Upper lobe of right lung (tissue), 1 donor: Measurements from ENCODE around the gene SCN2B. TPM values are rescaled to one million over a fixed set of nuclear protein-coding genes. Genes with fewer than 3 reads are reported as not detected.
"Not testable (repeated sequence)": the region's sequence is repeated elsewhere in the genome, so short reads cannot be mapped to it uniquely, and the experiment has no call there.

ENCODE experiments used
- ATAC-seq: fragments of 200-7000 bp; cut with Tn5 transposase; one replicate; pipeline ENCODE4 v1.9.1; 2020; ENCODE audit warnings: mild to moderate bottlenecking, moderate library complexity
- DNase-seq: peaks from one replicate; pipeline ENCODE4 v3.0.0-alpha.2; 2020
- H3K27ac ChIP-seq: fragments of 200-600 bp; one replicate; pipeline ENCODE4 v1.8.0; 2022
- H3K27me3 ChIP-seq: fragments of 200-600 bp; one replicate; pipeline ENCODE4 v1.8.0; 2022; ENCODE audit warnings: mild to moderate bottlenecking
- H3K36me3 ChIP-seq: fragments of 200-600 bp; one replicate; pipeline ENCODE4 v1.8.0; 2022
- H3K4me1 ChIP-seq: fragments of 200-600 bp; one replicate; pipeline ENCODE4 v1.8.0; 2022
- H3K4me3 ChIP-seq: fragments of 200-600 bp; one replicate; pipeline ENCODE4 v1.8.0; 2022; ENCODE audit warnings: mild to moderate bottlenecking
- H3K9me3 ChIP-seq: fragments of 200-600 bp; one replicate; pipeline ENCODE4 v1.8.0; 2022
- intact Hi-C: fragments of 100-400 bp; cut with DNase I; formaldehyde crosslinking; loops from one replicate; pipeline ENCODE4 v1.11.0; 2022
- total RNA-seq: library from RNA; stranded (reverse); fragmentation: NEBNext Ultra II Directional; extraction: Animal tissue kit (Norgen Biotek cat#: 25700); gene quantifications from one replicate; pipeline ENCODE4 v1.2.1, GENCODE V29; 2021
- TF ChIP-seq, protein P1 (sequence below): fragments of 200-600 bp; IDR thresholded peaks from one replicate; pipeline ENCODE4 v1.8.0; 2022; ENCODE audit warnings: antibody characterized with exemption
- donor health status: DM: no; HTN: yes; CAD: no; lungs with severe emphysema.

Gene SCN2B
- total RNA-seq, 1 donor from 2014 or later, result 2.5 TPM

DNA sequence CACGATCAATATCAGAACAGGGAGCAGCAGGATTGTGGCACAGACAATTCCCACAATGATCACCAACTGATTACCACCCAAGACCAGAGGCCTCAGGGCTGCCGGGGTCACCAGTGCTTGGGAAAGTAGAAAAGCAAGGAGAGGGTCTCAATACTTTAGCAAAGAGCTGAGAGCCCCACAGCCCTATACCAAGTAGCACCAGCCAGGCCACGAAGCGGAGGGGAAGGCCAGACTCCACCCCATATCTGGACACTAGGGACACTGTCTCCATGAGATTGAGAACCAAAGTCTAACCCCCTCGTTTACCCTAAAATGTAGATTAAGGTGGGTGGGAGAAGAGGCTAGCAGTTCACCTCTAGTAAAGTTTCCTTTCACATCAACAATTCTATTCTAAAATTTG lies 24.1 kb upstream of the SCN2B start:
- H3K4me3 ChIP-seq, result no peak overlapping the region
- peaks cover 14% of the 10 kb centered on the region for H3K4me1 ChIP-seq
- TF ChIP-seq, protein P1, sequence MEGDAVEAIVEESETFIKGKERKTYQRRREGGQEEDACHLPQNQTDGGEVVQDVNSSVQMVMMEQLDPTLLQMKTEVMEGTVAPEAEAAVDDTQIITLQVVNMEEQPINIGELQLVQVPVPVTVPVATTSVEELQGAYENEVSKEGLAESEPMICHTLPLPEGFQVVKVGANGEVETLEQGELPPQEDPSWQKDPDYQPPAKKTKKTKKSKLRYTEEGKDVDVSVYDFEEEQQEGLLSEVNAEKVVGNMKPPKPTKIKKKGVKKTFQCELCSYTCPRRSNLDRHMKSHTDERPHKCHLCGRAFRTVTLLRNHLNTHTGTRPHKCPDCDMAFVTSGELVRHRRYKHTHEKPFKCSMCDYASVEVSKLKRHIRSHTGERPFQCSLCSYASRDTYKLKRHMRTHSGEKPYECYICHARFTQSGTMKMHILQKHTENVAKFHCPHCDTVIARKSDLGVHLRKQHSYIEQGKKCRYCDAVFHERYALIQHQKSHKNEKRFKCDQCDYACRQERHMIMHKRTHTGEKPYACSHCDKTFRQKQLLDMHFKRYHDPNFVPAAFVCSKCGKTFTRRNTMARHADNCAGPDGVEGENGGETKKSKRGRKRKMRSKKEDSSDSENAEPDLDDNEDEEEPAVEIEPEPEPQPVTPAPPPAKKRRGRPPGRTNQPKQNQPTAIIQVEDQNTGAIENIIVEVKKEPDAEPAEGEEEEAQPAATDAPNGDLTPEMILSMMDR, result no peak
- no peak for DNase-seq
- no peak for ATAC-seq
- H3K36me3 ChIP-seq, result no peaks in the 10 kb centered on the region
- H3K27ac ChIP-seq, result no peak overlapping the region
- intact Hi-C loops, result no loop called here
- no peaks in the 10 kb centered on the region for H3K27me3 ChIP-seq
- H3K9me3 ChIP-seq, result no peaks in the 10 kb centered on the region

DNA sequence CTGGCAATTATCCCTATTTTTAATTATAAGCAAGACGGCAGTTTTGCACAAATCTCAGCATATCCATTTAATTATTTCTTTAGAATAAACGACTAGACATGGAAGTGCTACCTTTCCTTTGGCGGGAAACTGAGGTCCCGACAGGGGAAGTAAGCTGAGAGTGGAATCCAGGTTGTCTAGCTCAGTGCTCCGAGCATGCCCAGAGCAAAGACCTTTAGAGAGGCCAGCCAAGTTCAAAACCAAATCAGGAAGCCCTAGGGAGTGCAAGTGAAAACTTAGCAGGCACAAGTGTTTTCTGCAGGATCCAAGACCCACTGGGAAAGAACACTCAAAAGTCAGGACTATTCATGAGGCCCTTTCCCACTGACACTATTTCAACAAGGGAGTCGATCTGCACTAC lies 22.7 kb upstream of the SCN2B start:
- Histone ChIP-seq H3K4me3 (no peak overlapping the region), H3K27me3 (no peaks in the 10 kb centered on the region), H3K4me1 (peaks cover 26% of the 10 kb centered on the region), H3K27ac (no peak overlapping the region), H3K9me3 (no peaks in the 10 kb centered on the region), H3K36me3 (no peaks in the 10 kb centered on the region)
- DNase-seq (no peak), ATAC-seq (no peak)
- TF ChIP-seq, protein P1, result no peak
- intact Hi-C loops, result loop anchor here (10.0 kb wide), 1 partner anchor 96 kb away; no protein-coding TSS in a partner anchor

DNA sequence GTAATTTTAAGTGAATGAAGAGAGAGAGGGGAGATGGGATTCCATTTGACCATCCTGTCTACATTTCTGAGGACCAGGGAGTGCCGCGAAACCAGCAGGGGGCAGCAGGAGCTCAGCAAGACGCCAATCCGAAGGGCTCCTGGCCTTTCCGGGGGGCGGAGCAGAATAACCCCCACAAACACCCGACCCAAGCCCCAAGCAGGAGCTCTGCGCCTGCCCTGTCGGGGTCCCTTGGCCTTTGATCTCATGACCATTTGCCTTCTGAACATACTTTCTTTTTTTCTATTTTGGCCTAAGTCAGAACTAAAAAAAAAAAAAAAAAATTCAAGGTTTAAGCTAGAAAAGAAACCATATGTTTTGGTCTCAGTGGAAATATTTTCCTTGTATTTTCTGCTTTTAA lies 21.9 kb upstream of the SCN2B start:
- intact Hi-C loops, result loop anchor here (10.0 kb wide), 1 partner anchor 96 kb away; no protein-coding TSS in a partner anchor
- Histone ChIP-seq H3K4me3 (no peak overlapping the region), H3K27me3 (no peaks in the 10 kb centered on the region), H3K9me3 (no peaks in the 10 kb centered on the region), H3K36me3 (no peaks in the 10 kb centered on the region), H3K27ac (no peak overlapping the region), H3K4me1 (peaks cover 28% of the 10 kb centered on the region)
- DNase-seq, result peak; percentile 91
- peak; percentile 80 for ATAC-seq
- TF ChIP-seq, protein P1, result peak; percentile 88

DNA sequence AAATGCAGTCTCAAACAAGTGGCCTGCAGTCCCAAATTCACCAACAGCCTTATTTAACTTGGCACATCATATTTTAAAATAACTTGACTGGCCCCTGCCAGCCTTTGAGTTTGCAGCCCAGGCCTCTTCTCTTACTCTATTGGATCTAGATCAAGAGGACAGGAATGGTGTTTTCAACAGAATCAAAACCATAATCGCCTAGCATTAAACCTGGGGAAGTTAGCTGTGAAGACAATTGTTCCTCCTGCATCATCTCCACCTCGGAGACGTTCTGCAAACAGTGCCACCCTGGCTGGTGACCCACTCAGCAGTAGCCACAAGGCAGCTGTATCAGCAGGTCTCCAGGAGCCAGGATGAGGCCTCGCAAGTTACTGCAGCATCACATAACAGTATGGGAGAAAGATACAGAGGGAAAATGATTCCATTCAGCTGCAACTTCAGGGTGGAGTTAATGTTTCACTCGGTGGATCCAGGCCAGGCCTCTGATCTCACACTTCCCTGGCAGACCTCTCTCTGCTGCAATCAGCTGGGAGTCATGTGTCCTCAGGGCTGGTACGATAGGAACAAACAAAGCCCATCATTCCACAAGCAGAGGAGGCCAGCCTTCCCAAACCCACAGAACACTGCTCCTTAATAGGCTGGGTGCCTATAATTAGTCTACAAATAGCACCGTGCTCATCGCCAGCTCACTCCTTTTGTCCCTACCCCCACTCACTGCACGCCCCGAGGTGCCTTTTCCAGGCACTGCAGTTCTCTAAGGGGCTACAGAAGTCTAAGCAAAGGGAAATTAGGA lies 18.6 kb upstream of the SCN2B start:
- DNase-seq (peak; percentile 83), ATAC-seq (peak; percentile 96)
- intact Hi-C loops, result loop anchor here (10.0 kb wide), 1 partner anchor 100 kb away; no protein-coding TSS in a partner anchor
- no peaks in the 10 kb centered on the region for H3K36me3 ChIP-seq
- TF ChIP-seq, protein P1, result no peak
- H3K4me3 ChIP-seq, result no peak overlapping the region
- H3K27me3 ChIP-seq, result no peaks in the 10 kb centered on the region
- no peaks in the 10 kb centered on the region for H3K9me3 ChIP-seq
- peak overlapping the region; percentile 45 for H3K27ac ChIP-seq
- H3K4me1 ChIP-seq, result peaks cover 28% of the 10 kb centered on the region

DNA sequence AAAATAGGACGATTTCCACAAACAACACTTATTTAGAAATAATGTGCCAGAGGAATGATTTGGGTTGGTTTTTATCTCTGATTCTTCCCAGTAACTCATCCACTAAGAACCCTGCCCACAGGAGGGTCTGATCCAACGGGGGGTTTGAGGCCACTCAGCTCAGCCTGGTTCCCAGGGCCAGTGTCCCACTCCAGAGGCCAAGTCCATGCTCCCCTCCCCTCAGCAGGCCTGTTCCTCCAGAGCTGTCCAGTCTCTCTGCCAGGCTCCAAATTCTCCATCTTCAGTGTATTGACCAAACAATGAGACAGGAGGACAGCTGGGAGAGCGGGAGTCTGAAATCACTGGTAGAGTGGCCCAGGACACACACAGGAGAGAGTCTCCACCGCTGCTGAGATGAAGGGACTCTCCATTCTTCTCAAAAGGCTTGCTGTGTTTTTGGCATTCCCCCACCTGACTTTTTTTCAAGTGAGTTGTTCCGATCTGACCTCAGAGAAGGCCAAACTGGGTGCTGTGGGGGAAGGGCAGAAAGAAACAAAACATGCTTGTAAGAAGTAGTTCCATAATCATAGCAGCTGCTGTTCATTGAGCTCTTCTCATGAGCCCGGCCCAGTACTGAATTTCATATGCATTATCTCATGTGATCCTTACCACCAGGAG lies 17.6 kb upstream of the SCN2B start:
- intact Hi-C loops, result loop anchor here (10.0 kb wide), 1 partner anchor 101 kb away; no protein-coding TSS in a partner anchor
- no peaks in the 10 kb centered on the region for H3K36me3 ChIP-seq
- no peaks in the 10 kb centered on the region for H3K9me3 ChIP-seq
- TF ChIP-seq, protein P1, result no peak
- DNase-seq, result no peak
- no peaks in the 10 kb centered on the region for H3K27me3 ChIP-seq
- no peak overlapping the region for H3K27ac ChIP-seq
- H3K4me1 ChIP-seq, result peaks cover 26% of the 10 kb centered on the region
- ATAC-seq, result no peak
- H3K4me3 ChIP-seq, result no peak overlapping the region

DNA sequence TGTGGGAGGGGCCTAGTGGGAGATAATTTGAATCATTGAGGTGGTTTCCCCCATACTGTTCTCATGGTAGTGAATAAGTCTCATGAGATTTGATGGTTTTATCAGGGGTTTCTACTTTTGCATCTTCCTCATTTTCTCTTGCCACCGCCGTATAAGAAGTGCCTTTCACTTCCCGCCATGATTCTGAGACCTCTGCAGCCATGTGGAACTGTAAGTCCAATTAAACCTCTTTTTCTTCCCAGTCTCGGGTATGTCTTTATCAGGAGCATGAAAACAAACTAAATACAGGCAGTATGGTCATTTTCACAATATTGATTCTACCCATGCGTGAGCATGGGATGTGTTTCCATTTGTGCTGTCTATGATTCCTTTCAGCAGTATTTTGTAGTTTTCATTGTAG lies 16.4 kb upstream of the SCN2B start:
- not testable (repeated sequence) for H3K27me3 ChIP-seq, H3K36me3 ChIP-seq, H3K4me3 ChIP-seq, H3K9me3 ChIP-seq, H3K27ac ChIP-seq, ATAC-seq, DNase-seq
- intact Hi-C loops, result loop anchor here (10.0 kb wide), 1 partner anchor 102 kb away; no protein-coding TSS in a partner anchor
- H3K4me1 ChIP-seq, result peaks cover 18% of the 10 kb centered on the region

DNA sequence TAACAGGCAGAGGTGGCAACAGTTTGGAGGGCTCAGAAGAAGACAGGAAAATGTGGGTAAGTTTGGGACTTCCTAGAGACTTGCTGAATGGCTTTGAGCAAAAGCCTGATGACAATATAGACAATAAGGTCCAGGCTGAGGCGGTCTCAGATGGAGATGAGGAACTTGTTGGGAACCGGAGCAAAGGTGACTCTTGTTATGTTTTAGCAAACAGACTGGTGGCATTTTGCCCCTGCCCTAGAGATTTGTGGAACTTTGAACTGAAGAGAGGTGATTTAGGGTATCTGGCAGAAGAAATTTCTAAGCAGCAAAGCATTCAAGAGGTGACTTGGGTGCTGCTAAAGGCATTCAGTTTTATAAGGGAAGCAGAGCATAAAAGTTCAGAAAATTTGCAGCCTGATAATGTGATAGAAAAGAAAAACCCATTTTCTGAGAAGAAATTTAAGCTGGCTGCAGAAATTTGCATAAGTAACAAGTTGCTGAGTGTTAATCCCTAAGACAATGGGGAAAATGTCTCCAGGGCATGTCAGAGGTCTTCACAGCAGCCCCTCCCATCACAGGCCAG lies 14.6 kb upstream of the SCN2B start:
- intact Hi-C loops, result loop anchor here (10.0 kb wide), 1 partner anchor 104 kb away; no protein-coding TSS in a partner anchor
- not testable (repeated sequence) for H3K27ac ChIP-seq, H3K4me3 ChIP-seq, H3K36me3 ChIP-seq, H3K9me3 ChIP-seq, DNase-seq, ATAC-seq, H3K27me3 ChIP-seq
- peaks cover 18% of the 10 kb centered on the region for H3K4me1 ChIP-seq
